ENCODE results near the gene PCK1. TPM values are rescaled to one million over a fixed set of nuclear protein-coding genes. Genes with fewer than 3 reads are reported as not detected.

Gene PCK1
- total RNA-seq, 1 experiment from 2014 or later, result 0.49 TPM

DNA sequence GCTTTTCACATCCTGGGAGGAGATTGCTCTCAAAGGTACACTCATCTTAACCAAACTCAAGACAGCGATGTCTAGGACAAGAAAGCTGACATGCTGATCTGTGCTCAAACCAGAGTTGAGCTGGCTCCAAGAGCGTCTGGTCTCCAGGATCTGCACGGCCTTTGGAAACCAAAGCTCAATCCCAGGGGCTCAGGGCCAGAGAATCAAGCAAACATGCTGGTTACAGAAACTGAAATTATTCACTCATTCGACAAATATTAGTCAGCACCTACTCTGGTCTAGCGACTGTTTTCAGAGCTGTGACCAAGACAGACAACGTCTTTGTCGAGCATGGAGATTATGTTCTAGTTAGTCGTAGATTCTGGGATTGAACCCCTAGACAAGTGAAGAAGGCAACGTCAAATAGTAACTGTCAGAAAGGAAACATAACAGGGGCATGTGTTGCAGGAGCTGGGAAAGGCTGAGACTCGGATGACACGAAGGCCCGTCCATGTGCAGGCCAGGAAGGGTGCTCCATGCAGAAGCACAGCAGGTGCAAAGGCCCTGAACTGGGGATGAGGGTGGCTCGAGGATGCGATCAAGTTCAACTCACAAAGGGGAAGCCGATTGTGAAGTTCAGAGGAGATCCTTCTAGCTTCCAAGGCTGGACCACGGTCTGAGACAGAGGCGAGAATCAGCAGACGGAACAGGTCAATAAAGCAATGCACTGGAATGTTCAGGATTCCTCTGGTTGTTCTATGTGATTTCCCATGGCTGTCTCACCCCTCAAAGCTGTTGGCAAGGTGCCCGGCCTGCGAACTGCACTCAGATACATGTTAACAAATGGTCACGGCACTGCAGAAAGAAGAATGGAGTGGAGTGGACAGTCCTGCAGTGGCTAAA lies 12.5 kb upstream of the PCK1 start:
- no peak for DNase-seq (ENCODE audit: low read depth, low spot score)
- no peak overlapping the region for H3K4me2 ChIP-seq (ENCODE audit: low read length)
- peaks cover 30% of the 10 kb centered on the region for H3K27me3 ChIP-seq (ENCODE audit: insufficient read depth, low read length)
- no peaks in the 10 kb centered on the region for H3K9me3 ChIP-seq (ENCODE audit: control insufficient read depth in 1 of 2, insufficient read depth in 1 of 2, low read depth in 1 of 2, low read length in 2 of 2)
- ATAC-seq, result no peak
- intact Hi-C loops (cut with micrococcal nuclease), result no loop called here
- no peak overlapping the region for H3K9ac ChIP-seq (ENCODE audit: low read length)
- BruUV-seq (replicated peaks), result no TSS peak
- no peak overlapping the region for H2AFZ ChIP-seq (ENCODE audit: low read depth, low read length, poor library complexity, severe bottlenecking)
- no peak for TF ChIP-seq POLR2A (IDR thresholded peaks at IDR 0.05; ENCODE audit: borderline replicate concordance, extremely low read depth, insufficient read depth, insufficient read length)
- no peak for TF ChIP-seq CBX3 (IDR thresholded peaks at IDR 0.05; ENCODE audit: low read depth)
- TF ChIP-seq RAD21 (IDR thresholded peaks at IDR 0.05; ENCODE audit: low read depth), result no peak
- TF ChIP-seq ZNF274 (IDR thresholded peaks at IDR 0.05; ENCODE audit: low read depth, low read length), result no peak
- TF ChIP-seq, protein P1, sequence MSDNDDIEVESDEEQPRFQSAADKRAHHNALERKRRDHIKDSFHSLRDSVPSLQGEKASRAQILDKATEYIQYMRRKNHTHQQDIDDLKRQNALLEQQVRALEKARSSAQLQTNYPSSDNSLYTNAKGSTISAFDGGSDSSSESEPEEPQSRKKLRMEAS (IDR thresholded peaks at IDR 0.05), result no peak
- TF ChIP-seq FOSL1 (IDR thresholded peaks at IDR 0.05; ENCODE audit: low read depth), result no peak
- TF ChIP-seq SRF (IDR thresholded peaks at IDR 0.05; ENCODE audit: low read depth), result no peak
- TF ChIP-seq, protein P2, sequence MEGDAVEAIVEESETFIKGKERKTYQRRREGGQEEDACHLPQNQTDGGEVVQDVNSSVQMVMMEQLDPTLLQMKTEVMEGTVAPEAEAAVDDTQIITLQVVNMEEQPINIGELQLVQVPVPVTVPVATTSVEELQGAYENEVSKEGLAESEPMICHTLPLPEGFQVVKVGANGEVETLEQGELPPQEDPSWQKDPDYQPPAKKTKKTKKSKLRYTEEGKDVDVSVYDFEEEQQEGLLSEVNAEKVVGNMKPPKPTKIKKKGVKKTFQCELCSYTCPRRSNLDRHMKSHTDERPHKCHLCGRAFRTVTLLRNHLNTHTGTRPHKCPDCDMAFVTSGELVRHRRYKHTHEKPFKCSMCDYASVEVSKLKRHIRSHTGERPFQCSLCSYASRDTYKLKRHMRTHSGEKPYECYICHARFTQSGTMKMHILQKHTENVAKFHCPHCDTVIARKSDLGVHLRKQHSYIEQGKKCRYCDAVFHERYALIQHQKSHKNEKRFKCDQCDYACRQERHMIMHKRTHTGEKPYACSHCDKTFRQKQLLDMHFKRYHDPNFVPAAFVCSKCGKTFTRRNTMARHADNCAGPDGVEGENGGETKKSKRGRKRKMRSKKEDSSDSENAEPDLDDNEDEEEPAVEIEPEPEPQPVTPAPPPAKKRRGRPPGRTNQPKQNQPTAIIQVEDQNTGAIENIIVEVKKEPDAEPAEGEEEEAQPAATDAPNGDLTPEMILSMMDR (IDR thresholded peaks at IDR 0.05 in 2 of 3, conservative IDR thresholded peaks at IDR 0.05 in 1 of 3; ENCODE audit: borderline replicate concordance in 1 of 3, insufficient read depth in 1 of 3, low read depth in 2 of 3, low read length in 2 of 3), result no peak
- TF ChIP-seq SIN3A (IDR thresholded peaks at IDR 0.05; ENCODE audit: low read depth), result no peak
- TF ChIP-seq, protein P3, sequence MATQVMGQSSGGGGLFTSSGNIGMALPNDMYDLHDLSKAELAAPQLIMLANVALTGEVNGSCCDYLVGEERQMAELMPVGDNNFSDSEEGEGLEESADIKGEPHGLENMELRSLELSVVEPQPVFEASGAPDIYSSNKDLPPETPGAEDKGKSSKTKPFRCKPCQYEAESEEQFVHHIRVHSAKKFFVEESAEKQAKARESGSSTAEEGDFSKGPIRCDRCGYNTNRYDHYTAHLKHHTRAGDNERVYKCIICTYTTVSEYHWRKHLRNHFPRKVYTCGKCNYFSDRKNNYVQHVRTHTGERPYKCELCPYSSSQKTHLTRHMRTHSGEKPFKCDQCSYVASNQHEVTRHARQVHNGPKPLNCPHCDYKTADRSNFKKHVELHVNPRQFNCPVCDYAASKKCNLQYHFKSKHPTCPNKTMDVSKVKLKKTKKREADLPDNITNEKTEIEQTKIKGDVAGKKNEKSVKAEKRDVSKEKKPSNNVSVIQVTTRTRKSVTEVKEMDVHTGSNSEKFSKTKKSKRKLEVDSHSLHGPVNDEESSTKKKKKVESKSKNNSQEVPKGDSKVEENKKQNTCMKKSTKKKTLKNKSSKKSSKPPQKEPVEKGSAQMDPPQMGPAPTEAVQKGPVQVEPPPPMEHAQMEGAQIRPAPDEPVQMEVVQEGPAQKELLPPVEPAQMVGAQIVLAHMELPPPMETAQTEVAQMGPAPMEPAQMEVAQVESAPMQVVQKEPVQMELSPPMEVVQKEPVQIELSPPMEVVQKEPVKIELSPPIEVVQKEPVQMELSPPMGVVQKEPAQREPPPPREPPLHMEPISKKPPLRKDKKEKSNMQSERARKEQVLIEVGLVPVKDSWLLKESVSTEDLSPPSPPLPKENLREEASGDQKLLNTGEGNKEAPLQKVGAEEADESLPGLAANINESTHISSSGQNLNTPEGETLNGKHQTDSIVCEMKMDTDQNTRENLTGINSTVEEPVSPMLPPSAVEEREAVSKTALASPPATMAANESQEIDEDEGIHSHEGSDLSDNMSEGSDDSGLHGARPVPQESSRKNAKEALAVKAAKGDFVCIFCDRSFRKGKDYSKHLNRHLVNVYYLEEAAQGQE (IDR thresholded peaks at IDR 0.05; ENCODE audit: low read depth), result no peak
- no peak for TF ChIP-seq EZH2 (IDR thresholded peaks at IDR 0.05)
- no peak for TF ChIP-seq JUND (IDR thresholded peaks at IDR 0.05)
- TF ChIP-seq ZFX (IDR thresholded peaks at IDR 0.05), result no peak
- no peak for TF ChIP-seq TCF7L2 (IDR thresholded peaks at IDR 0.05; ENCODE audit: borderline replicate concordance, extremely low read depth, insufficient read depth, insufficient read length)
- TF ChIP-seq CEBPB (IDR thresholded peaks at IDR 0.05; ENCODE audit: low read depth), result no peak
- TF ChIP-seq EGR1 (IDR thresholded peaks at IDR 0.05; ENCODE audit: low read depth), result no peak
- no peak for TF ChIP-seq ZBTB33 (IDR thresholded peaks at IDR 0.05; ENCODE audit: extremely low read depth, insufficient replicate concordance, low read length)
- TF ChIP-seq ATF3 (IDR thresholded peaks at IDR 0.05), result no peak
- H3K9me2 ChIP-seq (ENCODE audit: insufficient read depth), result no peaks in the 10 kb centered on the region
- CTCF ChIA-PET, result no interaction called here
- no peaks in the 10 kb centered on the region for H3K36me3 ChIP-seq (ENCODE audit: control insufficient read depth in 1 of 2, insufficient read depth in 2 of 2, low read length in 2 of 2)
- no peak overlapping the region for H3K27ac ChIP-seq (ENCODE audit: low read depth, low read length)
- H3K4me1 ChIP-seq (ENCODE audit: control insufficient read depth in 1 of 2, insufficient read depth in 2 of 2, low read length in 2 of 2), result peaks cover 7% of the 10 kb centered on the region in 2 experiments
- POLR2A ChIA-PET, result no interaction called here
- H3K79me2 ChIP-seq (ENCODE audit: insufficient read depth, low read length), result no peaks in the 10 kb centered on the region
- RAD21 ChIA-PET (ENCODE audit: low non-redundant PET in 1 of 2, low total read pairs in 2 of 2, uncharacterized antibody in 2 of 2, unreplicated experiment in 2 of 2), result no interaction called here
- no peaks in the 10 kb centered on the region for H4K20me1 ChIP-seq (ENCODE audit: insufficient read depth)
- no peak overlapping the region for H3K4me3 ChIP-seq (replicated peaks in 1 of 2; ENCODE audit: low read depth in 1 of 2, low read length in 2 of 2)

Data from HCT116 (cell line).